Neutrophil (primary cell): Measurements from ENCODE around the gene LIPN.
"Not testable (repeated sequence)": the region's sequence is repeated elsewhere in the genome, so short reads cannot be mapped to it uniquely, and the experiment has no call there.

ENCODE experiments used
- H3K27ac ChIP-seq: fragments of 200-600 bp; sonication (generic); 2 replicates; pipeline ENCODE4 v1.5.1; 2016; ENCODE audit warnings: mild to moderate bottlenecking, moderate library complexity
- H3K27me3 ChIP-seq: fragments of 200-600 bp; sonication (generic); 2 replicates; pipeline ENCODE4 v1.6.0; 2016; ENCODE audit warnings: mild to moderate bottlenecking
- H3K36me3 ChIP-seq: fragments of 200-600 bp; sonication (generic); 2 replicates; pipeline ENCODE4 v1.5.1; 2017
- H3K4me1 ChIP-seq, 2 experiments: fragments of 200-600 bp in 1 of 2; sonication (generic) in 1 of 2; 1 replicate in 1 of 2; 2 replicates in 1 of 2; pipeline versions ENCODE4 v1.5.1 to v1.6.1; 2013 to 2016; ENCODE audit warnings: low read depth in 1 of 2, low read length in 1 of 2, mild to moderate bottlenecking in 1 of 2, moderate library complexity in 1 of 2; ENCODE audit not compliant: control insufficient read depth in 1 of 2, insufficient read depth in 1 of 2
- H3K4me3 ChIP-seq, 2 experiments: fragments of 200-600 bp in 1 of 2; sonication (generic) in 1 of 2; 1 replicate in 1 of 2; 2 replicates in 1 of 2; pipeline ENCODE4 v1.5.1; 2013 to 2016; ENCODE audit warnings: low read depth in 1 of 2, low read length in 1 of 2, mild to moderate bottlenecking in 1 of 2, moderate library complexity in 1 of 2
- H3K9me3 ChIP-seq: fragments of 200-600 bp; sonication (generic); 2 replicates; pipeline ENCODE4 v1.5.1; 2016
- TF ChIP-seq, protein P1 (sequence below): fragments of 200-600 bp; sonication (generic); IDR thresholded peaks from 2 replicates; pipeline ENCODE4 v1.5.1; 2016; ENCODE audit warnings: antibody characterized with exemption

LIPN gene

DNA sequence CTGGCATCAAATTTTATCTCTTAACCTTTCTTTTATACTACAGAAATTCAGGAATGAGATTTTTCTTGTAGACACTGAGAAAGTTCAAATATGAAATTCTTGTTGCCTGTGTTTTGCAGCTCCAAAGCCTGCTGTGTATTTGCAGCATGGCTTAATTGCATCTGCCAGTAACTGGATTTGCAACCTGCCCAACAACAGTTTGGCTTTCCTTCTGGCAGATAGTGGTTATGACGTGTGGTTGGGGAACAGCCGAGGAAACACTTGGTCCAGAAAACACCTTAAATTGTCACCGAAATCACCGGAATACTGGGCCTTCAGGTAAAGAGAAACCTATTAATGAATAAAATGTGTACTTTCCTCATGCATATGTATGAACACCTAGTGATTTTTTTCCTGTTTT is 29.0 kb upstream of the LIPN start:
- TF ChIP-seq, protein P1, sequence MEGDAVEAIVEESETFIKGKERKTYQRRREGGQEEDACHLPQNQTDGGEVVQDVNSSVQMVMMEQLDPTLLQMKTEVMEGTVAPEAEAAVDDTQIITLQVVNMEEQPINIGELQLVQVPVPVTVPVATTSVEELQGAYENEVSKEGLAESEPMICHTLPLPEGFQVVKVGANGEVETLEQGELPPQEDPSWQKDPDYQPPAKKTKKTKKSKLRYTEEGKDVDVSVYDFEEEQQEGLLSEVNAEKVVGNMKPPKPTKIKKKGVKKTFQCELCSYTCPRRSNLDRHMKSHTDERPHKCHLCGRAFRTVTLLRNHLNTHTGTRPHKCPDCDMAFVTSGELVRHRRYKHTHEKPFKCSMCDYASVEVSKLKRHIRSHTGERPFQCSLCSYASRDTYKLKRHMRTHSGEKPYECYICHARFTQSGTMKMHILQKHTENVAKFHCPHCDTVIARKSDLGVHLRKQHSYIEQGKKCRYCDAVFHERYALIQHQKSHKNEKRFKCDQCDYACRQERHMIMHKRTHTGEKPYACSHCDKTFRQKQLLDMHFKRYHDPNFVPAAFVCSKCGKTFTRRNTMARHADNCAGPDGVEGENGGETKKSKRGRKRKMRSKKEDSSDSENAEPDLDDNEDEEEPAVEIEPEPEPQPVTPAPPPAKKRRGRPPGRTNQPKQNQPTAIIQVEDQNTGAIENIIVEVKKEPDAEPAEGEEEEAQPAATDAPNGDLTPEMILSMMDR, result no peak
- Histone ChIP-seq H3K27ac (no peak overlapping the region), H3K9me3 (no peaks in the 10 kb centered on the region), H3K4me1 (no peaks in the 10 kb centered on the region), H3K4me3 (no peak overlapping the region), H3K36me3 (no peaks in the 10 kb centered on the region), H3K27me3 (no peaks in the 10 kb centered on the region)

DNA sequence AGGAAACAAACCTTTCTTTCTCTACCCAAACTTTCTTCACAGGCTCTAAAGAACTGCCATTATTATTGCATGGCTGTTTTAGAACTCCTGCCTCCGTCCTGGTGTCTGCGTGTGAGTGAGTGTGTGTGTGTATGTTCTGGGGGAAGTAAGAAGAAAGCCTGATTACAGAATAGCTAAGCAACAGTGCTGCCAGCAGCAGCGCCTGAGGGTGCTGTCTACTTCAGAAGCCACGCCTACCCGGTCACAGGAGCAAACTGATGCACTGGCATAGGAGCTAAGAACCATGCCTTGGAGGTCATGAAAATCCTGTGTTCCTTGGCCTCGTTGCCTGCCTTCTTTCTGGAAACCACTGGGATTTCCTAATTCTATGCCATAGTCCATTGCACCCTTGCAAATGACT is 28.5 kb upstream of the LIPN start:
- Histone ChIP-seq H3K4me1 (no peaks in the 10 kb centered on the region), H3K27me3 (no peaks in the 10 kb centered on the region), H3K4me3 (no peak overlapping the region), H3K9me3 (no peaks in the 10 kb centered on the region), H3K27ac (no peak overlapping the region), H3K36me3 (no peaks in the 10 kb centered on the region)
- TF ChIP-seq, protein P1, result no peak

DNA sequence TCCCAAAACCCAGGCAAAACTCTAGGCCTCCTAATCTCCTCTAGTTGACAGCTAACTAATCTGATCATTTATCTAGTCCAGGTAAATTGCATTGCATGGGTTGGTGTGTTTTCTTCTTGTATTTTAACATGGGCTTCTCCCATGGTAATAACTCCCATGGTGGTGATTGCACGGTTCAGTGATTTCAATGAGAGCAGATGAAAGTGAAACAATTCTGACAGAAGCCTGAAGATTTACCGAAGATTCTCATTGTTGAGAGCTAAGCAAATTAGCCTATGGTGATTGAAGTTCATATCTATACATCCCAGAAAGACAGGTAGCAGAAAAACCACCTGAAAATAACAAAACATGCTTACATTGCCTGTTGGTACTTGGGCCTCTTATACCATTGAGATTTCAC is 26.6 kb upstream of the LIPN start:
- Histone ChIP-seq H3K27ac (no peak overlapping the region), H3K4me3 (no peak overlapping the region), H3K36me3 (no peaks in the 10 kb centered on the region), H3K9me3 (no peaks in the 10 kb centered on the region), H3K27me3 (peaks cover under 1% of the 10 kb centered on the region), H3K4me1 (no peaks in the 10 kb centered on the region)
- TF ChIP-seq, protein P1, result no peak

DNA sequence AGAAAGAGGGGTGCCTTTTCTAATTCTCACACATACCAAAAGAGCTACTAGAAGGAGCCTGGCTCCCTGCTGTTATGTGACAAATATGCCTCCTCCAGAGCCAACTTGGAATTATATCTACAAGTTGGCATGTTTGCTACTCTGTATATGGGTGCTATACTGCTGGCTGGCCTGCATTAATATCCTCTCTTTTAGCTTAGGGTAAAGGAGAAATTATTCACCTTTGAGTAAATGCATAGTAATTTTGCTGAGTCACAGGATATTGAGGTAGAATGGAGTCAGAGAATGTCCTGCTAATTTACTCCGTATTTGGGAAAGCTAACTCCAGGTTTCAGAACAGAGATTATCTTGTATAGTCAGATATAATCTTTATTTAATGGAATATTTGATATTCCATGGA is 24.2 kb upstream of the LIPN start:
- no peak overlapping the region for H3K27ac ChIP-seq
- no peak overlapping the region for H3K4me3 ChIP-seq
- no peaks in the 10 kb centered on the region for H3K9me3 ChIP-seq
- H3K4me1 ChIP-seq, result no peaks in the 10 kb centered on the region
- peaks cover 6% of the 10 kb centered on the region for H3K27me3 ChIP-seq
- TF ChIP-seq, protein P1, result no peak
- no peaks in the 10 kb centered on the region for H3K36me3 ChIP-seq

DNA sequence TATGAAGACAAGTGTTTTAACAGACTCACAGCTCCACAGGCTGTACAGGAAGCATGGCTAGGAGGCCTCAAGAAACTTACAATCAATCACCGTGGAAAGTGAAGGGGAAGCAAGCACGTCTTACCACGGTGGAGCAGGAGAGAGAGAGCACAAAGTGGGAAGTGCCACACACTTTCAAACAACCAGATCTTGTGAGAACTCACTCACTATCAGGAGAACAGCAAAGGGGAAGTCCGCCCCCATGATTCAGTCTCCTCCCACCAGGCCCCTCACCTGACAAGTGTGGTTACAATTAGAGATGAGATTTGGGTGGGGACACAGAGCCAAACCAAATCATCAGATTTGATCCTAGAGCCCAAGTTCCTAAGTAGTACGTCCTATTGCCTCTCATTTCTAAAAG is 17.9 kb upstream of the LIPN start:
- not testable (repeated sequence) for H3K4me1 ChIP-seq, H3K27me3 ChIP-seq, H3K9me3 ChIP-seq, H3K27ac ChIP-seq, H3K4me3 ChIP-seq, H3K36me3 ChIP-seq

DNA sequence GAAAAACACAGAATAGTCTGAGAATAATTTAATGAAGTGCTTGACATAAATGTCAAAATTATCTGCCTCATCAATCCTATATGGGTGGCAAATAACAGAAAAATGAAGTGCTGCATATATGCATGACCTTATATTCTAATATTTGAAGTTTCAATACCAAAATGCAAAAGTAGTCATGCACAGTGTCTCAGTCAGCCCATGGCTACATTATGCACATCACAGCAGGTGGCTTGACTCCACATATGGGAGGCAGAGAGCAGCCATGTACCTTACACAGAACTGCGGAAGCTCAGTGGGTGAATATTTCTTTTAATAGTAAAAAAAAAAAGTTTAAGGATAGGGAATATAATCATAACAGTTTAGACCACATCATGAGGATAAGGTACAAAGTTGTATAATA is 17.4 kb upstream of the LIPN start:
- TF ChIP-seq, protein P1, result no peak
- Histone ChIP-seq H3K9me3 (no peaks in the 10 kb centered on the region), H3K27ac (no peak overlapping the region), H3K4me1 (no peaks in the 10 kb centered on the region), H3K36me3 (no peaks in the 10 kb centered on the region), H3K27me3 (peaks cover 6% of the 10 kb centered on the region), H3K4me3 (no peak overlapping the region)
